22Rv1 (cell line): ENCODE data around the gene ZNF891.

Experiments
- H3K27ac ChIP-seq: fragments of 450-650 bp; 2 replicates; pipeline ENCODE4 v1.5.1; 2017
- ZFX ChIP-seq: fragments of 450-650 bp; IDR thresholded peaks from 2 replicates; pipeline ENCODE4 v1.6.1; 2017; ENCODE audit warnings: antibody characterized with exemption, borderline replicate concordance
- TF ChIP-seq, protein P1 (sequence below): fragments of 450-650 bp; IDR thresholded peaks from 2 replicates; pipeline ENCODE4 v1.5.1; 2017; ENCODE audit warnings: mild to moderate bottlenecking

ZNF891 gene

DNA sequence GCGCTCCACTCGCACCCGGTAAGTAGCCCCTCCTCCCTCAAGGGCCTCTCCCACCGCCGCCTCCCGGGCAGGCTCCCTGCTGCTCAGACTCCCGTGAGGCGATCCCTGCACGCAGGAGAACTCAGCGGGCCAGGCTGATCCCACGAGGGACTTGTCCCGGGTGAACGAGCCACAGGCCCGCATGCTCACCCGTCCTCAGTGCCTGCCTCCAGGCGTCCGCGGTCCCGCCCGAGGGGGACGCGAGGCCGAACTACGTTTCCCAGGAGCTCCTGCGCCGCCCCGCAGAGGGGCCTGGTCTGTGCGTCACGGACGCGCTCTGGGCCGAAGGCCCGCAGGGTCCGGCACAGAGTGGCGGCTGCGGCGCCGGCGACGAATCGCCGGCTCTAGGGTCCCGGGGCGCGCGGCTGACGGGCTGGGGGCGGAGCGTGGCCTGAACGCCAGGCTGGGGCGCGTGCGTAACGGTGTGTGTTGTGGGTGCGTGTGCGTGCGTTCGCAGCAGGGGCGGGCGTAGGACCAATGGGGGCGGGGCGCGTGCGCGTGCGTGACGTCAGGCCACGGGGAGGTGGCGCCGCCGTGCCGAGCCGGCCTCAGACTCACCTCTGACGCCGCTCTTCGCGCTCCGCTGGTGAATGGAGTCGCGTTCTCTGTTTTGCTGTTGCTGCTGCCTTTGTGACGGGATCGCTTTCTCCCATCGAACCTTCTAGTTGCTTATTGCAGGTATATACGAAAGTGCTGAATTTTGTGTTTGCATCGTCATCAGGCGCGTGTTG is at the start of gene ZNF891, which contains the start of gene ZNF10:
Gene ZNF891, minus strand, starts transcription at position 237 of the 770 bp plus-strand sequence. CDS start 8,356 bp downstream, outside the sequence.
Gene ZNF10, plus strand, starts transcription at position 590 of the 770 bp plus-strand sequence. CDS start 13,866 bp downstream, outside the sequence.
- peak within 1 kb of the TSS; percentile 94 for H3K27ac ChIP-seq
- no peak for TF ChIP-seq ZFX
- TF ChIP-seq, protein P1, sequence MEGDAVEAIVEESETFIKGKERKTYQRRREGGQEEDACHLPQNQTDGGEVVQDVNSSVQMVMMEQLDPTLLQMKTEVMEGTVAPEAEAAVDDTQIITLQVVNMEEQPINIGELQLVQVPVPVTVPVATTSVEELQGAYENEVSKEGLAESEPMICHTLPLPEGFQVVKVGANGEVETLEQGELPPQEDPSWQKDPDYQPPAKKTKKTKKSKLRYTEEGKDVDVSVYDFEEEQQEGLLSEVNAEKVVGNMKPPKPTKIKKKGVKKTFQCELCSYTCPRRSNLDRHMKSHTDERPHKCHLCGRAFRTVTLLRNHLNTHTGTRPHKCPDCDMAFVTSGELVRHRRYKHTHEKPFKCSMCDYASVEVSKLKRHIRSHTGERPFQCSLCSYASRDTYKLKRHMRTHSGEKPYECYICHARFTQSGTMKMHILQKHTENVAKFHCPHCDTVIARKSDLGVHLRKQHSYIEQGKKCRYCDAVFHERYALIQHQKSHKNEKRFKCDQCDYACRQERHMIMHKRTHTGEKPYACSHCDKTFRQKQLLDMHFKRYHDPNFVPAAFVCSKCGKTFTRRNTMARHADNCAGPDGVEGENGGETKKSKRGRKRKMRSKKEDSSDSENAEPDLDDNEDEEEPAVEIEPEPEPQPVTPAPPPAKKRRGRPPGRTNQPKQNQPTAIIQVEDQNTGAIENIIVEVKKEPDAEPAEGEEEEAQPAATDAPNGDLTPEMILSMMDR: no peak

DNA sequence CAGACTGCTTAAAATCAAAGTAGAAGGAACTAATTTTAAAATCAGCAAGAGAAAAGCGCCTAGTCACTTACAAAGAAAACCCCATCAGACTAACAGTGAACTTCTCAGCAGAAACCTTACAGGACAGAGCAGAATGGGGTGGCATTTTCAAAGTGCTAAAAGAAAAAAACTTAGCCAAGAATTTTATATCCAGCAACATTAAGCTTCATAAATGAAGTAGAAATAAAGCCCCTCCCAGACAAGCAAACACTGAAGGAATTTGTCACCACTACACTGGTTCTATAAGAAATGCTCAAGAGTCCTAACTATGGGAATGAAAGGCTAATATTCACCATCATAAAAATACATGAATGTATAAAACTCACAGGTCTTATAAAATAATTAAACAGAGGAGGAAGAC is 44.8 kb upstream of the ZNF891 start:
- H3K27ac ChIP-seq: no peak overlapping the region
- no peak for TF ChIP-seq ZFX
- TF ChIP-seq, protein P1: no peak

DNA sequence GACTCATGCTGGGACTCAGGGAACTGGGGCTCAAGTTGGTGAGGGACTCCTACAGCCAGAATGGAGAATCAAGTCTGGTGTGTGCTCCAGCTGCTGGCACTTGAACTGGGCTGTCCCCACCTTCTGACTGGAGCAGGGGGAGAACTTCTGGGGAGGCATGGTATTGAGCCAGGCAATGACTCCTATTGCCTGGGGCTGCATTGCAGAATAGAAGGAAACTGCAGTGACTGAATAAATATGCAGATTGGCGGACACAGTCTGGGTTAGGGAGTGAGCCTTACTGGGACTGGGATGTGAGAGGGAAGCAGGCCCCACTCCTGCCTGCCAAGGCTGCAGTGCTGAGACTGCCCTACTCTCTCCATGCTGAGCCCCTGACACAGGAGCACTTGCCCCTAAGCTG is 42.4 kb upstream of the ZNF891 start:
- H3K27ac ChIP-seq: no peak overlapping the region
- TF ChIP-seq, protein P1: no peak
- no peak for TF ChIP-seq ZFX

DNA sequence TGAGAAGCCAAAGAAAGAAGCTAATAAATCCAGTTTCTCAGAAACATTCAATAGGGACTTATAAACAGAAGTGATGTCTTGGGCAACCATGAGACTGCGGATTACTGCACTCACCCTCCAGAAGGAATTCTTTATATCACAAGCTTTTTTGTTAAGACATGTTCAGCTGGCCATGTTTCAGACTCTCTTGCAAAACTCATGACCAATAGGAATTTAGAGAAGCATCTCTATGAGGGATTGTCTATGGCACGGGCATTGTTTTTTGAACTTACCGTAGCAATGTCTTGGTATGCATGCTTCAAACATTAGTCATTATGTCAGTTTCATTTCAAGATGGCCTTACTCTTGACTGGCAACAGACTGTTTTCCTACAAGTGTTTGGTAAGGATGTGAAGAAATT is 35.7 kb upstream of the ZNF891 start:
- no peak for TF ChIP-seq ZFX
- TF ChIP-seq, protein P1: no peak
- H3K27ac ChIP-seq: no peak overlapping the region

DNA sequence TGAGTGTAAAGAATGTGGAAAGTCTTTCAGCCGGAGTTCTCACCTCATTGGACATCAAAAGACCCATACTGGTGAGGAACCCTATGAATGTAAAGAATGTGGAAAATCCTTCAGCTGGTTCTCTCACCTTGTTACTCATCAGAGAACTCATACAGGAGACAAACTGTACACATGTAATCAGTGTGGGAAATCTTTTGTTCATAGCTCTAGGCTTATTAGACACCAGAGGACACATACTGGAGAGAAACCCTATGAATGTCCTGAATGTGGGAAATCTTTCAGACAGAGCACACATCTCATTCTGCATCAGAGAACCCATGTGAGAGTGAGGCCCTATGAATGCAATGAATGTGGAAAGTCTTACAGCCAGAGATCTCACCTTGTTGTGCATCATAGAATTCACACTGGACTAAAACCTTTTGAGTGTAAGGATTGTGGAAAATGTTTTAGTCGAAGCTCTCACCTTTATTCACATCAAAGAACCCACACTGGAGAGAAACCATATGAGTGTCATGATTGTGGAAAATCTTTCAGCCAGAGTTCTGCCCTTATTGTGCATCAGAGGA is 26.1 kb upstream of the ZNF891 start:
- TF ChIP-seq, protein P1: no peak
- no peak for TF ChIP-seq ZFX
- H3K27ac ChIP-seq: no peak overlapping the region

DNA sequence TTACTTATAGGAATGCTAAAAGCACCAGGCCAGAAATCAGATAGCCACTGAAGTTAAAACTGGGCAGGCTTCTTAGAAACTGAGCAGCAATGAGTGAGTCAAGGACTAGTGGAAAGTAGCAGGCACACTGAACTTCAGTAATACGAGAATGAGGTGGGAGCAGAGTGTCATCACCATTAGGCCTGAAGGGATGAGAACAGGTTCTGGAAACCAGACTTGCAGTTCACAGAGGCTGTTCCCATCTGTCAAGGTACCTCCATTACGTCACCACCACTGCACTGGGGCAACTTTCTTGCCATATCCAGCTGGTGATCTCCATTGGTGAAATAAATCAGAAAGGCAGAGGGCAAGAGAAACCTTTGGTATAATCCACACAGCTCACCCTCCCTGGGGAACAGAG is 15.9 kb upstream of the ZNF891 start:
- TF ChIP-seq, protein P1: no peak
- no peak for TF ChIP-seq ZFX
- H3K27ac ChIP-seq: no peak overlapping the region

DNA sequence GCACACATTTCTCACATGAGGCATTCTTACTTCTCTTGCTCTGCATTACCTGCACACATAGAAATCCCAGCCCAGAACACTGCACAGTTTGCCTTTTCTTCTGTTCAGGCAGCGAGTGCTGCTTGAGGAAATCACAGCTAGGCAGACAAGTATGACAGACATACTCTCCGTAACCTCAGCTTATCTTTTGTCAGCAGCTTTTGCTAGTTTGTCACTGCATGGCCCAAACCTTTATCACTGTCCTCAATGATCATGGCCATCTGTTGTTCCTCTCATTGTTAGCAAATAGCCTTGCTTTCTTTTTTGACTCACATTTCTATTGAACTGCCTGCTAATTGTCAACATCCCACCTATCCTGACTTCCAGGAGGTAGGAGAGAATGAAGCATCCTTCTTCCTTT is 5.7 kb upstream of the ZNF891 start:
- no peak overlapping the region for H3K27ac ChIP-seq
- TF ChIP-seq ZFX: no peak
- TF ChIP-seq, protein P1: no peak
